HG02571 (cell line): ENCODE data around the gene STAM.
"Not testable (repeated sequence)": the region's sequence is repeated elsewhere in the genome, so short reads cannot be mapped to it uniquely, and the experiment has no call there.

Experiments
- ATAC-seq: cut with Tn5 transposase; IDR thresholded peaks from one replicate; pipeline ENCODE4 v1.9.1; 2021; ENCODE audit warnings: mild to moderate bottlenecking, moderate library complexity; ENCODE audit not compliant: unreplicated experiment

STAM gene

DNA sequence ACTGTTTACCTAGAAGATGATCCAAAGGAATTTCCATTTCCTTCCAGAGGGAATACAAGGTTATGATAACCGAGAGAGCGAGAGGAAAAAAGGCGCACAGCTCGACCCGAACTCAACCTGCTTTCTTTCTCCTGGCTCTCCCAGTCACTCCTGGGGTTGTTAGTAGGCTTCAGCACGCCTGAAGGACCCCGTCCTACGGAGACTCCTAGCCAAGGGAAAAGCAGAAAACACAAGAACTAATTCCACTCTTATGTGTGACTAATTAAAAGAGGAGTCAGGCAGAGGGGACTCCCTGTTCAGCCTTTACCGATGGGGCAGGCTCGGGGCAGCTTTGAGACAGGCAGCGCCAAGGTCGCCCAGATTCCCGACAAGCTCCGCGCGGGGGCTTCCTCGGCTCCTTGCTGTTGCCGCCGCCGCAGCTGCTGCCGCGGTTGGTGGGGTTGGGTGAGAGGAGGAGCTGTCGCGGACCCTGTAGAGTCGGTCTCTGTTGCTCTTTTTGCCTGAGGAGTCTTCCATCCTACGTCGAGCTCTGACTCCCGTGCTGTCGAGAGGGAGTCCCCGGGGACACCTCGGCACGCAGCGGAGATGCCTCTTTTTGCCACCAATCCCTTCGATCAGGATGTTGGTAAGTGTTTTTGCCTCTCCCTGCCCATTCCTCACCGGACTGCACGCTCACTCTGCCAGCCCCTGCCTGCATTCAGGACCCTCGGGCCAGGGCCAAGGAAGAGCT is at the start of gene STAM:
STAM (plus strand) TSS at position 397 of the 730 bp plus-strand sequence; CDS start at position 586, 189 bp downstream.
- peak; percentile 84 for ATAC-seq

DNA sequence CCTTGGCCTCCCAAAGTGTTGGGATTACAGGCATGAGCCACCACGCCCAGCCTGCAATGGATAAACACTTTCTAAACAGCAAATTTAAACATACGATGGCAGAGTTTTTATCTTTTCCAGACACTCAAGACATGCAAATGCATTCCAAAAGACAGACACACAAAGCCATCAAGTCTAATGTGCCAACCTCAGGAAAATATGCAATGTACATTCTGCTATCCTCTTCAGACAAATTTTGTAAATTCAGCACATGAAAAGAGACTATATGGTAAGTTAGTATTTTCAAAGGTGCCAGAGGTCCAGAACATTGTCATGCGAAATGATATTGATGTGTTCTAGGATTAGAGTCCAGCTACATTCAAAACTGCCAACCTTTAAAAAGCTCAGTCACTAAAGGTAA is 46.6 kb upstream of the STAM start:
- ATAC-seq = no peak

GRCh38 chr10:17599089-17599488 is 44.9 kb upstream of the STAM start:
- ATAC-seq = no peak

- ATAC-seq = no peak
Observed at GRCh38 chr10:17605936-17606335, 38.0 kb upstream of the STAM start.

GRCh38 chr10:17606547-17607040 is 37.4 kb upstream of the STAM start:
- ATAC-seq = no peak

DNA sequence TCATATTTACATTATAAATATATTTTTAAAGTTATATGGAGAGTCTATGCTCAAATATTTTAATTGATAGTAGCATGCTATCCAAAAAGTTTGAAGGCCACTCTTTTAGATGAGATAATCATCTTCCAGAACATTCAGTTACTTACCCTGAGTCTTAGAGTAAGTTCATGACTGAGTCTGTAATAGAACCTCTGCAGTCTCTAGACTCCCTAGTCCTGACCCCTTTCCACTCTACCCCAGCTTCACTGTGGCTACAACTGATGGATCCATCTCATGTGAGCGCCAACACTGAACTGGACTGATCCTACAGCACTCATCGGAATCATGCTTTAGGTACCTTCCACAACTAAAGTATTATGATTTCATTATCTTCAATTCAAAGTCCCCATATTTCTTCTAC is 36.9 kb upstream of the STAM start:
- ATAC-seq = no peak

DNA sequence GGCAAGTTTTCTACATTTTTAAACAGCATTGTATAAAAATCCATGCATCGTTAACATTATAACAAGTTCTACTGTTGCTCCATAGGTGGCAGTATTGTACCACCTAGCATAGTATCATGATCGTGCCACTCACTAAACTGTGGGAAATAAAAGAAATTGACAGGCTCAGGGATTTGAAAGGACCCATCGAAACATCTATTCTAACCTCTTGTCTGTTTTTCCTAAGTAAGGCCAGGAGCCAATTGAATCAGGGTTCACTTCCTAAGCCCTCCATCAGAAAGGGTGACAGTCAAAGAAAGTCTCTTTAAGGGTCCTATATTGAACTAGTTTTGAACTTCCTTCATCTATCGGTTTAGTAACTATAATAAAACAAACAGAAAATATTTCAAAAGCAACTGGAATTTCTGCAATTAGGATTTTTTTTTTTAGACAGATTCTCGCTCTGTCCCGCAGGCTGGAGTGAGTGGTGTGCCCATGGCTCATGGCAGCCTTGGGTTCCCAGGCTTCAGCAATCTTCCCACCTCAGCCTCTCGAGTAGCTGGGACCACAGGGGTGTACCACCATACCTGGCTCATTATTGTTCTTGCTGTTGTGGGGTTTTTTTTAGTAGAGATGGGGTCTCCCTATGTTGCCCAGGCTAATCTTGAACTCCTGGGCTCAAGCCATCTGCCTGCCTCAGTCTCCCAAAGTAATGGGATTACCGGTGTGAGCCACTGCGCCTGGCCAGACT is 36.2 kb upstream of the STAM start:
- ATAC-seq = peak; percentile 77

DNA sequence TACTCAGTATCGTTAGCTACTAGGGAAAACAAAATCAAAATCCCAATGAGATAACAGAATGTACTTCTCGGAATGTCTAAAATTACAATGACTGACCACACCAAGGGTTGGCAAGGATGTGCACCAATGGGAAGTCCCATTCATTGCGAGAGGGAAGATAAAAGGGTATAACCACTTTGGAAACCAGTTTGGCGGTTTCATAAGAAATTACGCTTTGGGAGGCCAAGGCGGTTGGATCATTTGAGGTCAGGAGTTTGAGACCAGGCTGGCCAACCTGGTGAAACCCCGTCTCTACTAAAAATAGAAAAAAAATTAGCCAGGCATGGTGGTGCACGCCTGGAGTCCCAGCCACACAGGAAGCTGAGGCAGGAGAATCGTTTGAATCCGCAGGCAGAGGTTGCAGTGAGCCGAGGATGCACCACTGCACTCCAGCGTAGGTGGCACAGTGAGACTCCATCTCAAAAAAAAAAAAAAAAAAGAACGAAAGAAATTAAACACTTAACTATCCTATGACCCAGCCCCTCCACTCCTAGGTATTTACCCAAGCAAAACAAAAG is 34.4 kb upstream of the STAM start:
- ATAC-seq = no peak

GRCh38 chr10:17616403-17617030 is 27.4 kb upstream of the STAM start:
- peak; percentile 42 for ATAC-seq

- peak; percentile 58 for ATAC-seq
Observed at GRCh38 chr10:17617031-17617911, 26.7 kb upstream of the STAM start, which contains the start of gene HACD1. TSS of gene HACD1 (minus strand) at chr10:17617374. CDS start at chr10:17617339, 35 bp downstream.

DNA sequence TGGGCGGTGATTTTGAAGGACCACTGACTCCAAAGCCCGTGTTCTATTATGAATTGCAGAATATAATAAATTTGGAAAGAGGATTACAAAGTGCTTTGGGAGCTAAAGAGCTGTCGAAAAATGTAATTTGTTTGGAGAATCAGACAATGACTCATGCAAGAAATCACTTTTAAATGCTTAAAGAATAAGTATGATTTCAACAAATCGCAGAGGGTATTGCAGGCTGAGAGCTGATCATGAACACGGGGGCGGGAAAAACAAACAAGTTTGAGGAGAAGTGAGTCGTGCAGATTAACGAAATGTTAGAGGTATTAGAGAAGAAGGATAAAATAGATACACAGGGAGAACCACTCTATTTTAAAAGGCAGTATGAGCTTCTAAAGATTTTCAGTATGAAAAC is 21.9 kb upstream of the STAM start:
- ATAC-seq = no peak

- no peak for ATAC-seq
Observed at GRCh38 chr10:17624996-17625395, 19.0 kb upstream of the STAM start.

DNA sequence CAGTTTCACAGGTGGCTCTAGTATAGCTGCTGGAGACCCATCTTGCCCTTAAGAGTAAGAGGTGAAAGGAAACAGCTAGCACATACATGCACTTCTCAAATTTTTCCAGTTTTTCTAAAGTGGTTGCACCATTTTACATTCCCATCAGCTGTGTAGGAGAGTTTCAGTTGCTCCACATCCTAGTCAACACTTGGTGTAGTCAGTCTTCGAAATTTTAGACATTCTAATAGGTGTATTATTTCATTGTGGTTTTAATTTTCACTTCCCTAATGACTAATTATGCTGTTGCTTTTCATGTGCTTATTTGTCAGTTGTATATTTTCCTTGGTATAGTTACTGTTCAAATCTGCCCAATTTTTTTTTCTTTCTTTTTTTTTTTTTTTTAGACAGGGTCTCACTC is 17.3 kb upstream of the STAM start:
- no peak for ATAC-seq

GRCh38 chr10:17632590-17632989 is 11.4 kb upstream of the STAM start:
- ATAC-seq = not testable (repeated sequence)

GRCh38 chr10:17633353-17633752 is 10.6 kb upstream of the STAM start:
- no peak for ATAC-seq

DNA sequence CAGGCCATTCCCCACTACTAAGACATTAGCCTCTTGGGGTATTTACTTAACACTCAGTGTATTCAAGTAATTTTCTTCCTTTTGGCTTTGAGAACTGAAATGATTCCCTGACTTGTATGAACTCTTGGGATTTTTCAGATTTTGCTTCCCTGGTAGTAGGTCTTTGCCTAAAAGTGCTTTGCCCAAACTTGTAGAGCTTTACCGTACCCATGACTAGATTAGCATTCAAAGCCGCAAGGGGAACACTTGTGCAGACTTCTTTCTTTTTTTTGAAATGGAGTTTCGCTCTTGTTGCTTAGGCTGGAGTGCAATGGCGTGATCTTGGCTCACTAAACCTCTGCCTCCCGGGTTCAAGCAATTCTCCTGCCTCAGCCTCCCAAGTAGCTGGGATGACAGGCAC is 6.1 kb upstream of the STAM start:
- ATAC-seq = no peak

DNA sequence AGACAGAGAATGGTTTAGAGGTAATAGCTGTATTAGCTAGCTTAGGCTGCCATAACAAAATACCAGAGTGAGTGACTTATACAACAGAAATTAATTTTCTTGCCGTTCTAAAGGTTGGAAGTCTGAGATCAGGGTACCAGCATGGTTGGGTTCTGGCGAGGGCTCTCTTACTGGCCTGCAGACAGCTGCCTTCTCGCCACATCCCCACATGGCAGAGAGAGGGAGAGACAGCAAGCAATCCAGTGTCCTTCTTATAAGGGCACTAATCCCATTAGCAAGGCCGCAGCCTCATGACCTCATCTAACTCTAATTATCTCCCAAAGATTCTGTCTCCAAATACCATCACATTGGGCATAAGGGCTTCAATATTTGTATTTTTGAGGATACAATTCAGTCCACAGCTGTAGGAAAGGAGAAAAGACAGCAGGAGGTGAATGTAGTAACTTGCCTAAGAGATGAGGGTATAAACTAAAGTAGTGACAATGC is 3.6 kb upstream of the STAM start:
- ATAC-seq = no peak

DNA sequence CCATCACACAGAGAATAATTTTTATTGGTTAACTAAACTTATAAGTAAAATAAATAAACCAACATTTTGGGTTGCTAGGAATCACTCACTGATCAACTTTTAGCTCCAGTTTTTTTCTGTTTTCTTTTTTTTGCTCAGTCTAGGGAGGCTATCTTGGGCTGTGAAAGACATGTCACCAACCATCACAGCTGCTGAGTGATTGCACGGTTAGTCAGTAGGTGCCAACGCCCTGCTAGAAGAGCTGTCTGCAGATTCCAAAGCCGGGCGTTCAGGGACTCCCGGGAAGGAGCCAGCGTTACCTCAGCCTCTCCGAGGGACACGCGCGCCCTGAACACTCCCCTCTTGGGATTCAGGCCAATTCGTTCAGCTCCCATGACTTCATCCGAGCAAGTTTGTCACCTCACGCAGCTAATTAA is 604 bp upstream of the STAM start:
- peak; percentile 25 for ATAC-seq

DNA sequence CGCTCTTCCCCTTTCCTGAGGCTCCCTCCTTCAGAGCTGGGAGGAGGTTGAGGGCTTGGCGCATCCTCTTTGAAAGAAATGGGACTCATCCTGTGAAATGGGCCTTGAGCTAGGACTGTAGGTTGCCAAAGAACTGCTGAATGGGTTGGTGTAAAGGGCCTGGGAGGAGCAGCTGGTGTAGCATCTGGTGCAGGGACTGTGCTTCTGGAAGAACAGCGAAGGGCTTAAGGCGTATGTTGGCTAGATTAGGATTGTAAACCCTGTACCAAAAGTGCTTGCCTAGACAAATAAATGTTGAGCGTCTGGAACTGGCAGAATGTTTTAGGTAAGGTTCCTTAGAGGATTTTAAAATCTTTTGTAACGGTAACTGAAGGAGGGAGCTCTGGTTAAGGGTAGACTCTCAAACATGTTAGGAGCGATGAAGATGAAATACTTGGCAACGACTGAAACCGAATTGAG is 563 bp downstream of the STAM start:
- peak; percentile 43 for ATAC-seq
